Tibial artery (tissue), 4 donors: ENCODE data around the gene DLX1.
"Not testable (repeated sequence)": the region's sequence is repeated elsewhere in the genome, so short reads cannot be mapped to it uniquely, and the experiment has no call there.

ENCODE experiments used
- DNase-seq, 2 donors: peaks; one replicate each; pipeline ENCODE4 v3.0.0-alpha.2; 2019
- H3K27ac ChIP-seq, 2 donors: fragments of 200-600 bp; sonication (generic) in 1 of 2; 1 replicate in 1 of 2; 2 replicates in 1 of 2; pipeline ENCODE4 v1.5.1; 2018 to 2019; ENCODE audit warnings: mild to moderate bottlenecking in 1 of 2
- H3K27me3 ChIP-seq, 2 donors: fragments of 200-600 bp; sonication (generic) in 1 of 2; one replicate each; pipeline versions ENCODE4 v1.5.1 to v1.6.0; 2016 to 2019
- H3K36me3 ChIP-seq, 3 donors: fragments of 200-600 bp; sonication (generic) in 2 of 3; one replicate each; pipeline ENCODE4 v1.5.1; 2016 to 2019; ENCODE audit warnings: mild to moderate bottlenecking in 2 of 3
- H3K4me1 ChIP-seq, 4 donors: fragments of 200-600 bp; sonication (generic) in 2 of 4; 1 replicate in 3 of 4; 2 replicates in 1 of 4; pipeline ENCODE4 v1.5.1; 2016 to 2019
- H3K4me3 ChIP-seq, 2 donors: fragments of 200-600 bp; sonication (generic) in 1 of 2; 1 replicate in 1 of 2; 2 replicates in 1 of 2; pipeline ENCODE4 v1.5.1; 2018 to 2019; ENCODE audit warnings: mild to moderate bottlenecking in 2 of 2
- H3K9me3 ChIP-seq, 3 donors: fragments of 200-600 bp; sonication (generic) in 1 of 3; one replicate each; pipeline ENCODE4 v1.5.1; 2016 to 2019
- CTCF ChIP-seq, 2 experiments: fragments of 200-600 bp in 1 of 2; fragments of 450-650 bp in 1 of 2; IDR thresholded peaks; one replicate each; pipeline ENCODE4 v1.5.1; 2017 to 2019; ENCODE audit warnings: antibody characterized with exemption in 2 of 2, mild to moderate bottlenecking in 1 of 2, moderate library complexity in 1 of 2
- intact Hi-C: fragments of 100-400 bp; cut with DNase I; formaldehyde crosslinking; loops from one replicate; pipeline ENCODE4 v1.15.0; 2023; ENCODE audit warnings: low total_unique reads

DLX1 gene

GRCh38 chr2:172058660-172059059 lies 26.6 kb upstream of the DLX1 start:
- no peak for DNase-seq
- H3K27ac ChIP-seq, result no peak overlapping the region
- TF ChIP-seq CTCF (IDR thresholded peaks at IDR 0.05), result no peak
- H3K27me3 ChIP-seq, result no peaks in the 10 kb centered on the region
- no peaks in the 10 kb centered on the region for H3K4me1 ChIP-seq
- no peaks in the 10 kb centered on the region for H3K9me3 ChIP-seq
- H3K36me3 ChIP-seq, result peaks cover 0 to 5% (median 0%) of the 10 kb centered on the region in 3 donors
- intact Hi-C loops, result no loop called here
- no peak overlapping the region for H3K4me3 ChIP-seq

- H3K4me1 ChIP-seq, H3K4me3 ChIP-seq, DNase-seq: not testable (repeated sequence)
These were observed 25.2 kb upstream of the DLX1 start for GRCh38 chr2:172060118-172060517.

GRCh38 chr2:172062402-172063004 lies 22.8 kb upstream of the DLX1 start:
- DNase-seq, result no peak
- no peak for TF ChIP-seq CTCF (IDR thresholded peaks at IDR 0.05)
- Histone ChIP-seq H3K27me3 (no peaks in the 10 kb centered on the region), H3K27ac (no peak overlapping the region), H3K4me1 (no peaks in the 10 kb centered on the region), H3K4me3 (no peak overlapping the region), H3K9me3 (no peaks in the 10 kb centered on the region), H3K36me3 (peaks cover 0 to 10% (median 6%) of the 10 kb centered on the region in 3 donors)
- intact Hi-C loops, result no loop called here

More at GRCh38 chr2:172060118-172060517, 25.2 kb upstream of the DLX1 start:
- intact Hi-C loops, H3K36me3 ChIP-seq, H3K27me3 ChIP-seq, H3K27ac ChIP-seq, H3K9me3 ChIP-seq: not testable (repeated sequence)

GRCh38 chr2:172063446-172063845 lies 21.9 kb upstream of the DLX1 start:
- no peak for DNase-seq
- no peaks in the 10 kb centered on the region for H3K4me1 ChIP-seq
- no peaks in the 10 kb centered on the region for H3K9me3 ChIP-seq
- no peaks in the 10 kb centered on the region for H3K27me3 ChIP-seq
- intact Hi-C loops, result no loop called here
- TF ChIP-seq CTCF (IDR thresholded peaks at IDR 0.05), result no peak
- H3K36me3 ChIP-seq, result peaks cover 0 to 10% (median 6%) of the 10 kb centered on the region in 3 donors
- H3K4me3 ChIP-seq, result no peak overlapping the region
- no peak overlapping the region for H3K27ac ChIP-seq

- Histone ChIP-seq H3K27me3 (no peaks in the 10 kb centered on the region), H3K36me3 (peaks cover 0 to 10% (median 6%) of the 10 kb centered on the region in 3 donors), H3K4me1 (no peaks in the 10 kb centered on the region), H3K9me3 (no peaks in the 10 kb centered on the region), H3K27ac (no peak overlapping the region), H3K4me3 (no peak overlapping the region)
- TF ChIP-seq CTCF (IDR thresholded peaks at IDR 0.05), result no peak
- intact Hi-C loops, result no loop called here
- DNase-seq, result no peak
These were observed 20.2 kb upstream of the DLX1 start for GRCh38 chr2:172065111-172065510.

- Histone ChIP-seq H3K4me3 (no peak overlapping the region), H3K36me3 (peaks cover 0 to 10% (median 6%) of the 10 kb centered on the region in 3 donors), H3K9me3 (no peaks in the 10 kb centered on the region), H3K27me3 (no peaks in the 10 kb centered on the region), H3K27ac (no peak overlapping the region), H3K4me1 (no peaks in the 10 kb centered on the region)
- intact Hi-C loops, result no loop called here
- no peak for TF ChIP-seq CTCF (IDR thresholded peaks at IDR 0.05)
- no peak for DNase-seq
These were observed 18.9 kb upstream of the DLX1 start for GRCh38 chr2:172066394-172066886.

GRCh38 chr2:172067905-172068304 lies 17.4 kb upstream of the DLX1 start:
- H3K27me3 ChIP-seq, H3K4me3 ChIP-seq, H3K4me1 ChIP-seq, DNase-seq, H3K9me3 ChIP-seq, H3K27ac ChIP-seq, H3K36me3 ChIP-seq, intact Hi-C loops: not testable (repeated sequence)
